Esophagus muscularis mucosa (tissue), 4 donors: Measurements from ENCODE around the gene SLX4IP. TPM values are rescaled to one million over a fixed set of nuclear protein-coding genes. Genes with fewer than 3 reads are reported as not detected.

Experiments
- DNase-seq: peaks from one replicate; pipeline ENCODE4 v3.0.0-alpha.2; 2017; ENCODE audit errors: extremely low spot score
- H3K27ac ChIP-seq, 4 donors: fragments of 200-600 bp; sonication (generic); replicated peaks in 1 of 4; 1 replicate in 3 of 4; 2 replicates in 1 of 4; pipeline ENCODE4 v1.5.1; 2016 to 2019; ENCODE audit warnings: mild to moderate bottlenecking in 1 of 4
- H3K27me3 ChIP-seq, 4 donors: fragments of 200-600 bp; sonication (generic); one replicate each; pipeline versions ENCODE4 v1.5.1 to v1.6.0; 2016 to 2019
- H3K36me3 ChIP-seq, 4 donors: fragments of 200-600 bp; sonication (generic); one replicate each; pipeline ENCODE4 v1.5.1; 2016 to 2019
- H3K4me1 ChIP-seq, 4 donors: fragments of 200-600 bp; sonication (generic); one replicate each; pipeline ENCODE4 v1.5.1; 2016 to 2019
- H3K4me3 ChIP-seq, 4 donors: fragments of 200-600 bp; sonication (generic); 1 replicate in 2 of 4; 2 replicates in 2 of 4; pipeline ENCODE4 v1.5.1; 2016 to 2019; ENCODE audit warnings: mild to moderate bottlenecking in 4 of 4, moderate library complexity in 1 of 4
- H3K9me3 ChIP-seq, 4 donors: fragments of 200-600 bp; sonication (generic); 1 replicate in 3 of 4; 2 replicates in 1 of 4; pipeline ENCODE4 v1.5.1; 2016 to 2019
- CTCF ChIP-seq, 3 experiments: fragments of 200-600 bp in 2 of 3; fragments of 450-650 bp in 1 of 3; sonication (generic) in 2 of 3; IDR thresholded peaks; one replicate each; pipeline ENCODE4 v1.5.1; 2017 to 2019; ENCODE audit warnings: antibody characterized with exemption in 3 of 3, mild to moderate bottlenecking in 2 of 3, moderate library complexity in 1 of 3
- EP300 ChIP-seq: sonication (generic); formaldehyde crosslinking; IDR thresholded peaks from one replicate; pipeline ENCODE4 v1.6.1; 2017; ENCODE audit warnings: antibody characterized with exemption
- POLR2A ChIP-seq: fragments of 450-650 bp; IDR thresholded peaks from one replicate; pipeline ENCODE4 v1.6.1; 2017; ENCODE audit warnings: antibody characterized with exemption, moderate library complexity, mild to moderate bottlenecking, low read depth
- POLR2AphosphoS5 ChIP-seq, 2 donors: sonication (generic); formaldehyde crosslinking; IDR thresholded peaks; one replicate each; pipeline ENCODE4 v1.6.1; 2017; ENCODE audit warnings: antibody characterized with exemption in 2 of 2
- WGBS: methylation state at CpG from one replicate; pipeline ENCODE4 v1.1.5; 2018; 5-methylcytosine and 5-hydroxymethylcytosine counted together
- intact Hi-C: fragments of 100-400 bp; cut with DNase I; formaldehyde crosslinking; loops from one replicate; pipeline ENCODE4 v1.15.1; 2023
- total RNA-seq, 4 donors: library from RNA; depleted of rRNA; stranded (reverse); fragments of >200 nt; gene quantifications; one replicate each; pipeline versions ENCODE4 v1.1.0 to v1.2.1, GENCODE V29; 2016

Gene SLX4IP
- total RNA-seq, 4 donors from 2014 or later = 1.2 to 2.1 (median 1.5) TPM

- Histone ChIP-seq H3K4me3 (no peak overlapping the region), H3K9me3 (peaks cover 0 to 5% (median 0%) of the 10 kb centered on the region in 4 donors), H3K36me3 (no peaks in the 10 kb centered on the region), H3K27me3 (no peaks in the 10 kb centered on the region), H3K4me1 (peaks cover 5 to 37% (median 22%) of the 10 kb centered on the region in 4 donors), H3K27ac (peak overlapping the region in 3 of 4 donors; percentile 0 to 13 (median 10))
- TF ChIP-seq POLR2AphosphoS5 (IDR thresholded peaks at IDR 0.05) (no peak), EP300 (no peak), POLR2A (no peak), CTCF (IDR thresholded peaks at IDR 0.05) (no peak)
- intact Hi-C loops = no loop called here
- no peak for DNase-seq
- 49% methylated on average over 3 of the region's 3 CpGs for WGBS
These were observed 32.7 kb downstream of the SLX4IP start for GRCh38 chr20:10467681-10468339.

- H3K27ac ChIP-seq = peak overlapping the region in 1 of 4 donors; percentile 10
- intact Hi-C loops = no loop called here
- H3K27me3 ChIP-seq = no peaks in the 10 kb centered on the region
- H3K9me3 ChIP-seq = peaks cover 0 to 5% (median 0%) of the 10 kb centered on the region in 4 donors
- no peak for TF ChIP-seq POLR2AphosphoS5 (IDR thresholded peaks at IDR 0.05)
- TF ChIP-seq CTCF (IDR thresholded peaks at IDR 0.05) = no peak
- TF ChIP-seq EP300 = no peak
- no peak for TF ChIP-seq POLR2A
- WGBS = 59% methylated on average over 2 of the region's 2 CpGs
- no peak for DNase-seq
- no peak overlapping the region for H3K4me3 ChIP-seq
- H3K36me3 ChIP-seq = no peaks in the 10 kb centered on the region
- peaks cover 5 to 37% (median 22%) of the 10 kb centered on the region in 4 donors for H3K4me1 ChIP-seq
These were observed 33.3 kb downstream of the SLX4IP start for GRCh38 chr20:10468340-10468845.

GRCh38 chr20:10469056-10469455 is 34.0 kb downstream of the SLX4IP start:
- Histone ChIP-seq H3K4me3 (no peak overlapping the region), H3K4me1 (peaks cover 5 to 42% (median 28%) of the 10 kb centered on the region in 4 donors), H3K27me3 (no peaks in the 10 kb centered on the region), H3K36me3 (no peaks in the 10 kb centered on the region), H3K27ac (no peak overlapping the region), H3K9me3 (peaks cover 0 to 5% (median 0%) of the 10 kb centered on the region in 4 donors)
- TF ChIP-seq CTCF (IDR thresholded peaks at IDR 0.05) (no peak), POLR2AphosphoS5 (IDR thresholded peaks at IDR 0.05) (no peak), POLR2A (no peak), EP300 (no peak)
- WGBS = 77% methylated on average over 2 of the region's 2 CpGs
- intact Hi-C loops = no loop called here
- DNase-seq = no peak

GRCh38 chr20:10469599-10469998 is 34.5 kb downstream of the SLX4IP start:
- no peak for TF ChIP-seq EP300
- TF ChIP-seq POLR2AphosphoS5 (IDR thresholded peaks at IDR 0.05) = no peak
- peak; percentile 43 to 63 (median 47) for TF ChIP-seq CTCF (IDR thresholded peaks at IDR 0.05)
- no peak for TF ChIP-seq POLR2A
- WGBS = 35% methylated on average over 7 of the region's 7 CpGs

More at GRCh38 chr20:10469599-10469998, 34.5 kb downstream of the SLX4IP start:
- DNase-seq = no peak
- H3K36me3 ChIP-seq = no peaks in the 10 kb centered on the region
- intact Hi-C loops = no loop called here
- H3K27me3 ChIP-seq = no peaks in the 10 kb centered on the region
- H3K4me3 ChIP-seq = no peak overlapping the region
- no peak overlapping the region for H3K27ac ChIP-seq
- H3K4me1 ChIP-seq = peaks cover 5 to 44% (median 31%) of the 10 kb centered on the region in 4 donors
- H3K9me3 ChIP-seq = peaks cover 0 to 5% (median 0%) of the 10 kb centered on the region in 4 donors
